A549 (cell line): Measurements from ENCODE around the gene LGMN. TPM values are rescaled to one million over a fixed set of nuclear protein-coding genes. Genes with fewer than 3 reads are reported as not detected.

Experiments used
- ATAC-seq, 2 experiments: fragments of 200-7000 bp in 1 of 2; fragments of >200 bp in 1 of 2; cut with Nextera tagmentation in 1 of 2; cut with Tn5 transposase in 1 of 2; 3 replicates each; pipeline versions ENCODE4 v1.8.0 to v1.9.1; 2018 to 2020; ENCODE audit warnings: mild to moderate bottlenecking in 1 of 2, moderate library complexity in 1 of 2
- CTCF ChIA-PET: fragments of 300-600 bp; sonication (Branson Sonifier 250); formaldehyde crosslinking; extraction: SDS; loops from one replicate; lab custom pipeline; 2021; ENCODE audit warnings: antibody characterized with exemption, inconsistent platforms; lab: Yijun Ruan, JAX
- POLR2A ChIA-PET: fragments of 350-600 bp; formaldehyde crosslinking; extraction: SDS; loops from one replicate; lab custom pipeline; 2021; ENCODE audit warnings: antibody characterized with exemption, inconsistent platforms; lab: Yijun Ruan, JAX
- DNase-seq, 2 experiments: peaks; one replicate each; pipeline versions ENCODE4 v3.0.0 to v3.0.0-alpha.2; 2011 to 2016; ENCODE audit warnings: low read depth in 1 of 2, low spot score in 1 of 2
- FAIRE-seq: peaks from 2 replicates; lab custom pipeline; 2011; peaks lifted over from hg19 to GRCh38; lab: Jason Lieb, UNC
- H3K27ac ChIP-seq, 2 experiments: fragments of >200 bp; sonication (Bioruptor Twin); formaldehyde crosslinking; 3 replicates each; pipeline ENCODE4 v1.5.1; 2016 to 2017
- H3K4me1 ChIP-seq: fragments of >200 bp; sonication (Bioruptor Twin); formaldehyde crosslinking; 3 replicates; pipeline ENCODE4 v1.6.1; 2016
- H3K4me2 ChIP-seq: fragments of >200 bp; sonication (Bioruptor Twin); formaldehyde crosslinking; 3 replicates; pipeline ENCODE4 v1.6.1; 2016
- H3K4me3 ChIP-seq: fragments of >200 bp; sonication (Bioruptor Twin); formaldehyde crosslinking; 3 replicates; pipeline ENCODE4 v1.5.1; 2016
- H3K9me3 ChIP-seq: fragments of >200 bp; sonication (Bioruptor Twin); formaldehyde crosslinking; 3 replicates; pipeline ENCODE4 v1.6.1; 2016
- CEBPB ChIP-seq, 2 experiments: fragments of >200 bp in 1 of 2; sonication (Bioruptor Twin) in 1 of 2; formaldehyde crosslinking in 1 of 2; IDR thresholded peaks; 2 replicates each; pipeline ENCODE4 v1.6.1; 2012 to 2016
- CTCF ChIP-seq: fragments of >200 bp; sonication (Bioruptor Twin); formaldehyde crosslinking; IDR thresholded peaks from 3 replicates; pipeline ENCODE4 v1.5.1; 2016
- E2F6 ChIP-seq: IDR thresholded peaks from 2 replicates; pipeline ENCODE4 v1.6.1; 2012; ENCODE audit warnings: low read depth, borderline replicate concordance
- FOSB ChIP-seq: fragments of 250-450 bp; sonication (Bioruptor Pico); IDR thresholded peaks from 2 replicates; pipeline ENCODE4 v1.5.0; 2020; ENCODE audit warnings: mild to moderate bottlenecking, moderate library complexity
- FOSL2 ChIP-seq, 2 experiments: fragments of 450-650 bp in 1 of 2; fragments of >200 bp in 1 of 2; sonication (Bioruptor Twin) in 1 of 2; formaldehyde crosslinking; IDR thresholded peaks; 2 replicates each; pipeline versions ENCODE4 v1.5.0 to v1.6.1; 2016 to 2020; ENCODE audit warnings: mild to moderate bottlenecking in 1 of 2, moderate library complexity in 1 of 2
- HES2 ChIP-seq: fragments of >200 bp; sonication (Bioruptor Twin); formaldehyde crosslinking; IDR thresholded peaks from 2 replicates; pipeline ENCODE4 v1.6.1; 2016
- HOXA7 ChIP-seq: fragments of 250-450 bp; sonication (Bioruptor Pico); IDR thresholded peaks from 2 replicates; pipeline ENCODE4 v1.5.0; 2020; ENCODE audit warnings: mild to moderate bottlenecking, moderate library complexity
- KDM1A ChIP-seq: fragments of 200-600 bp; sonication (generic); IDR thresholded peaks from 2 replicates; pipeline ENCODE4 v1.6.1; 2016; ENCODE audit warnings: low read depth, mild to moderate bottlenecking
- MAFK ChIP-seq: fragments of 450-650 bp; IDR thresholded peaks from 2 replicates; pipeline ENCODE4 v1.6.1; 2014; ENCODE audit not compliant: partially characterized antibody
- MYC ChIP-seq: IDR thresholded peaks from 2 replicates; pipeline ENCODE4 v1.6.1; 2012; ENCODE audit warnings: mild to moderate bottlenecking, inconsistent platforms, low read length, improper control_type of control experiment, borderline replicate concordance
- NFE2L2 ChIP-seq: fragments of 150-350 bp; conservative IDR thresholded peaks from 2 replicates; pipeline ENCODE4 v1.6.1; 2014; ENCODE audit warnings: low read length
- NPAS2 ChIP-seq: fragments of 250-450 bp; sonication (Bioruptor Pico); IDR thresholded peaks from 2 replicates; pipeline ENCODE4 v1.8.0; 2022; ENCODE audit warnings: mild to moderate bottlenecking, moderate library complexity, borderline replicate concordance
- PBX3 ChIP-seq: IDR thresholded peaks from 2 replicates; pipeline ENCODE4 v1.6.1; 2012
- PHF8 ChIP-seq: fragments of 200-600 bp; sonication (generic); IDR thresholded peaks from 2 replicates; pipeline ENCODE4 v1.6.1; 2016; ENCODE audit warnings: low read depth, mild to moderate bottlenecking, antibody characterized with exemption, moderate library complexity, borderline replicate concordance
- RAD21 ChIP-seq, 2 experiments: fragments of >200 bp in 1 of 2; sonication (Bioruptor Twin) in 1 of 2; formaldehyde crosslinking in 1 of 2; IDR thresholded peaks in 1 of 2; conservative IDR thresholded peaks in 1 of 2; 2 replicates in 1 of 2; 3 replicates in 1 of 2; pipeline ENCODE4 v1.6.1; 2012 to 2018; ENCODE audit warnings: inconsistent platforms in 1 of 2
- RCOR1 ChIP-seq: fragments of 150-350 bp; IDR thresholded peaks from 2 replicates; pipeline ENCODE4 v1.6.1; 2014; ENCODE audit warnings: antibody characterized with exemption, low read length, low read depth
- RFX5 ChIP-seq: fragments of 450-650 bp; IDR thresholded peaks from 2 replicates; pipeline ENCODE4 v1.7.1; 2014; ENCODE audit warnings: antibody characterized with exemption, mild to moderate bottlenecking, moderate library complexity
- RNF2 ChIP-seq: fragments of 200-600 bp; sonication (generic); IDR thresholded peaks from 2 replicates; pipeline ENCODE4 v1.6.1; 2016; ENCODE audit warnings: low read depth, mild to moderate bottlenecking, antibody characterized with exemption, moderate library complexity, borderline replicate concordance
- SMC3 ChIP-seq: fragments of >200 bp; sonication (Bioruptor Twin); formaldehyde crosslinking; IDR thresholded peaks from 3 replicates; pipeline ENCODE4 v1.6.1; 2018; ENCODE audit warnings: inconsistent platforms
- ZFP36 ChIP-seq: fragments of 450-650 bp; IDR thresholded peaks from 2 replicates; pipeline ENCODE4 v1.6.1; 2014; ENCODE audit warnings: borderline replicate concordance; ENCODE audit not compliant: partially characterized antibody
- ZSCAN20 ChIP-seq: fragments of 250-450 bp; sonication (Bioruptor Pico); IDR thresholded peaks from 2 replicates; pipeline ENCODE4 v1.8.0; 2022; ENCODE audit warnings: mild to moderate bottlenecking, moderate library complexity
- WGBS: methylation state at CpG from one replicate; pipeline ENCODE4 v1.1.6; 2017; ENCODE audit errors: missing lambda C conversion rate; 5-methylcytosine and 5-hydroxymethylcytosine counted together
- polyA plus RNA-seq, 4 experiments: library from polyadenylated mRNA; depleted of rRNA in 3 of 4; stranded (reverse); fragments of >200 nt; fragmentation: RNase III in 1 of 4; extraction: RNeasy Plus Mini Kit Qiagen cat#74134 plus additional on column Dnase treatment in 1 of 4; gene quantifications; 2 replicates in 3 of 4; 3 replicates in 1 of 4; pipeline ENCODE4 v1.2.3, GENCODE V29; 2011 to 2017

The LGMN gene
- polyA plus RNA-seq, 2 of the 4 experiments (the other 2 are of a cell fraction): 70.4 to 106 TPM

GRCh38 chr14:92786427-92786756 is 38.0 kb upstream of the LGMN start:
- POLR2A ChIA-PET: no interaction called here
- peak overlapping the region; percentile 39 to 74; a peak in 4 of 6 replicates for H3K27ac ChIP-seq
- H3K4me3 ChIP-seq: no peak overlapping the region
- FAIRE-seq (no peak), DNase-seq (no peak), ATAC-seq (no peak)
- 88% methylated on average over 1 of the region's 1 CpG for WGBS
- peaks cover 17% of the 10 kb centered on the region for H3K9me3 ChIP-seq
- TF ChIP-seq CEBPB (IDR thresholded peaks at IDR 0.05) (no peak), KDM1A (no peak), PBX3 (no peak), NFE2L2 (no peak), ZSCAN20 (no peak), FOSB (CRISPR knock-in tag) (no peak), MYC (no peak), MAFK (peak; percentile 33)
- CTCF ChIA-PET: interaction anchor here (0.7 to 13.4 kb wide), 6 partner anchors 10 to 651 kb away, joined by 3 to 191 read pairs (median 4); no protein-coding TSS in a partner anchor
- no peak overlapping the region; the same call in 2 of the 3 replicates for H3K4me2 ChIP-seq
- peaks cover 7% of the 10 kb centered on the region; the same call in 1 of the 3 replicates for H3K4me1 ChIP-seq

GRCh38 chr14:92785667-92786426 is 37.4 kb upstream of the LGMN start:
- CTCF ChIA-PET: interaction anchor here (0.7 to 13.4 kb wide), 7 partner anchors 10 to 651 kb away, joined by 3 to 191 read pairs (median 4); no protein-coding TSS in a partner anchor
- H3K27ac ChIP-seq: peak overlapping the region; percentile 39 to 74; a peak in 4 of 6 replicates
- DNase-seq: peak in 1 of 2 experiments; percentile 45
- no peak for FAIRE-seq
- peaks cover 17% of the 10 kb centered on the region for H3K9me3 ChIP-seq
- no peak overlapping the region for H3K4me3 ChIP-seq
- no peak overlapping the region; the same call in 2 of the 3 replicates for H3K4me2 ChIP-seq
- ATAC-seq: peak in 1 of 2 experiments; percentile 79; a peak in 3 of 6 replicates
- 64% methylated on average over 6 of the region's 6 CpGs for WGBS
- peaks cover 7% of the 10 kb centered on the region; the same call in 1 of the 3 replicates for H3K4me1 ChIP-seq
- TF ChIP-seq HES2 (no peak), CTCF (no peak), HOXA7 (CRISPR knock-in tag) (no peak), FOSL2 (IDR thresholded peaks at IDR 0.05) (no peak), FOSL2 (CRISPR knock-in tag; IDR thresholded peaks at IDR 0.05) (peak; percentile 28; the same call in 1 of the 2 replicates)
- POLR2A ChIA-PET: no interaction called here

GRCh38 chr14:92783813-92784431 is 35.5 kb upstream of the LGMN start:
- ATAC-seq (peak; percentile 75 to 88; a peak in 5 of 6 replicates), DNase-seq (peak; percentile 69 to 70), FAIRE-seq (peak; percentile 51)
- Histone ChIP-seq H3K4me3 (no peak overlapping the region), H3K4me1 (peaks cover 14% of the 10 kb centered on the region; the same call in 2 of the 3 replicates), H3K4me2 (no peak overlapping the region), H3K9me3 (peaks cover 8% of the 10 kb centered on the region), H3K27ac (0 out of 6 replicates have a peak overlapping the region, but pooled peaks of 1 of the 2 experiments have one; percentile 29)
- TF ChIP-seq RNF2 (no peak), SMC3 (peak; percentile 79), E2F6 (no peak), NPAS2 (CRISPR knock-in tag) (no peak), ZFP36 (no peak), FOSL2 (IDR thresholded peaks at IDR 0.05) (no peak), FOSL2 (CRISPR knock-in tag; IDR thresholded peaks at IDR 0.05) (no peak), FOSB (CRISPR knock-in tag) (no peak), PHF8 (no peak), RFX5 (no peak), RAD21 (conservative IDR thresholded peaks at IDR 0.05 in 1 of 2, IDR thresholded peaks at IDR 0.05 in 1 of 2) (peak; percentile 84 to 86), CTCF (peak; percentile 82), RCOR1 (no peak)
- 54% methylated on average over 2 of the region's 2 CpGs for WGBS
- POLR2A ChIA-PET: interaction anchor here (0.6 to 1.5 kb wide), 3 partner anchors 10 to 101 kb away, joined by 3 to 6 read pairs (median 4); partner anchors contain the start of genes GOLGA5 and LGMN
- CTCF ChIA-PET: interaction anchor here (0.6 to 13.4 kb wide), 29 partner anchors 9 to 658 kb away, joined by 3 to 191 read pairs (median 4); partner anchors contain the start of gene LGMN
